Activated naive CD4-positive, alpha-beta T cell treated with anti-CD3 and anti-CD28 coated beads, Interleukin-2, amount 10 ng/mL, durations not matched to agents 7 days and 5 days (primary cell): ENCODE results near the gene PRMT6.
"Not testable (repeated sequence)": the region's sequence is repeated elsewhere in the genome, so short reads cannot be mapped to it uniquely, and the experiment has no call there.

Experiments
- CTCF ChIA-PET: fragments of 350-600 bp; sonication (Branson Sonifier 250); formaldehyde crosslinking; loops from one replicate; lab custom pipeline; 2021; ENCODE audit warnings: antibody characterized with exemption; lab: Charles Lee
- DNase-seq: peaks from one replicate; pipeline ENCODE4 v3.0.0-alpha.2; 2020
- H3K27ac Mint-ChIP-seq: one replicate; pipeline ENCODE4 v1.8.0; 2021; ENCODE audit warnings: mild to moderate bottlenecking, moderate library complexity, mixed read lengths
- H3K27me3 Mint-ChIP-seq: one replicate; pipeline ENCODE4 v1.8.0; 2021; ENCODE audit warnings: mild to moderate bottlenecking, mixed read lengths
- H3K36me3 Mint-ChIP-seq: one replicate; pipeline ENCODE4 v1.8.0; 2021; ENCODE audit warnings: mixed read lengths
- H3K4me1 Mint-ChIP-seq: one replicate; pipeline ENCODE4 v1.8.0; 2021; ENCODE audit warnings: mixed read lengths
- H3K4me3 Mint-ChIP-seq: one replicate; pipeline ENCODE4 v1.8.0; 2021; ENCODE audit warnings: mild to moderate bottlenecking, moderate library complexity, mixed read lengths
- H3K9me3 Mint-ChIP-seq: one replicate; pipeline ENCODE4 v1.8.0; 2021; ENCODE audit warnings: mixed read lengths

PRMT6 gene

GRCh38 chr1:107056426-107057196 is at the start of gene PRMT6:
TSS of gene PRMT6 (plus strand) at chr1:107056674. CDS start at chr1:107056716, 42 bp downstream.
- Mint-ChIP-seq H3K27me3 (no peaks in the 10 kb centered on the region), H3K9me3 (no peaks in the 10 kb centered on the region), H3K4me1 (peaks cover 30% of the 10 kb centered on the region), H3K36me3 (peaks cover 22% of the 10 kb centered on the region), H3K27ac (peak within 1 kb of the TSS; percentile 91), H3K4me3 (peak within 1 kb of the TSS; percentile 90)
- peak; percentile 88 for DNase-seq
- CTCF ChIA-PET: no interaction called here

- Mint-ChIP-seq H3K36me3 (no peaks in the 10 kb centered on the region), H3K4me3 (no peak overlapping the region), H3K4me1 (no peaks in the 10 kb centered on the region), H3K27ac (no peak overlapping the region), H3K27me3 (no peaks in the 10 kb centered on the region), H3K9me3 (no peaks in the 10 kb centered on the region)
- no peak for DNase-seq
- CTCF ChIA-PET: no interaction called here
Observed at GRCh38 chr1:107009281-107009680, 47.2 kb upstream of the PRMT6 start.

- Mint-ChIP-seq H3K36me3 (no peaks in the 10 kb centered on the region), H3K27me3 (no peaks in the 10 kb centered on the region), H3K27ac (no peak overlapping the region), H3K9me3 (no peaks in the 10 kb centered on the region), H3K4me1 (no peaks in the 10 kb centered on the region), H3K4me3 (no peak overlapping the region)
- DNase-seq: no peak
- CTCF ChIA-PET: no interaction called here
Observed at GRCh38 chr1:107010582-107010981, 45.9 kb upstream of the PRMT6 start.

GRCh38 chr1:107016376-107016978 is 40.0 kb upstream of the PRMT6 start:
- Mint-ChIP-seq H3K36me3 (no peaks in the 10 kb centered on the region), H3K4me1 (no peaks in the 10 kb centered on the region), H3K9me3 (no peaks in the 10 kb centered on the region), H3K4me3 (no peak overlapping the region), H3K27me3 (no peaks in the 10 kb centered on the region), H3K27ac (no peak overlapping the region)
- no peak for DNase-seq
- CTCF ChIA-PET: no interaction called here

GRCh38 chr1:107018445-107018844 is 38.0 kb upstream of the PRMT6 start:
- no peaks in the 10 kb centered on the region for H3K9me3 Mint-ChIP-seq
- no peak overlapping the region for H3K4me3 Mint-ChIP-seq
- no peaks in the 10 kb centered on the region for H3K27me3 Mint-ChIP-seq
- no peaks in the 10 kb centered on the region for H3K4me1 Mint-ChIP-seq
- CTCF ChIA-PET: no interaction called here
- no peak for DNase-seq
- H3K36me3 Mint-ChIP-seq: no peaks in the 10 kb centered on the region
- H3K27ac Mint-ChIP-seq: no peak overlapping the region

- no peak for DNase-seq
- Mint-ChIP-seq H3K9me3 (no peaks in the 10 kb centered on the region), H3K27me3 (no peaks in the 10 kb centered on the region), H3K36me3 (no peaks in the 10 kb centered on the region), H3K4me1 (no peaks in the 10 kb centered on the region), H3K4me3 (no peak overlapping the region), H3K27ac (no peak overlapping the region)
- CTCF ChIA-PET: no interaction called here
Observed at GRCh38 chr1:107019166-107019565, 37.3 kb upstream of the PRMT6 start.

GRCh38 chr1:107038874-107039273 is 17.6 kb upstream of the PRMT6 start:
- CTCF ChIA-PET, H3K27ac Mint-ChIP-seq, H3K36me3 Mint-ChIP-seq, DNase-seq, H3K4me1 Mint-ChIP-seq, H3K9me3 Mint-ChIP-seq, H3K27me3 Mint-ChIP-seq, H3K4me3 Mint-ChIP-seq: not testable (repeated sequence)

GRCh38 chr1:107044310-107045220 is 11.9 kb upstream of the PRMT6 start:
- H3K36me3 Mint-ChIP-seq, CTCF ChIA-PET, H3K27ac Mint-ChIP-seq, H3K9me3 Mint-ChIP-seq, H3K27me3 Mint-ChIP-seq, H3K4me1 Mint-ChIP-seq, H3K4me3 Mint-ChIP-seq, DNase-seq: not testable (repeated sequence)

GRCh38 chr1:107047602-107048001 is 8.9 kb upstream of the PRMT6 start:
- Mint-ChIP-seq H3K27ac (no peak overlapping the region), H3K9me3 (no peaks in the 10 kb centered on the region), H3K36me3 (no peaks in the 10 kb centered on the region), H3K27me3 (peaks cover 3% of the 10 kb centered on the region), H3K4me1 (no peaks in the 10 kb centered on the region), H3K4me3 (no peak overlapping the region)
- DNase-seq: no peak
- CTCF ChIA-PET: interaction anchor here (0.8 to 1.1 kb wide), 2 partner anchors 10 to 97 kb away, joined by 3 to 4 read pairs; no protein-coding TSS in a partner anchor

- H3K4me1 Mint-ChIP-seq: no peaks in the 10 kb centered on the region
- no peak for DNase-seq
- peaks cover 3% of the 10 kb centered on the region for H3K27me3 Mint-ChIP-seq
- no peaks in the 10 kb centered on the region for H3K36me3 Mint-ChIP-seq
- no peaks in the 10 kb centered on the region for H3K9me3 Mint-ChIP-seq
- H3K4me3 Mint-ChIP-seq: no peak overlapping the region
- H3K27ac Mint-ChIP-seq: no peak overlapping the region
- CTCF ChIA-PET: interaction anchor here (1.1 kb wide), 1 partner anchor 9 kb away, joined by 3 read pairs; no protein-coding TSS in a partner anchor
Observed at GRCh38 chr1:107048241-107048640, 8.2 kb upstream of the PRMT6 start.

- no peaks in the 10 kb centered on the region for H3K36me3 Mint-ChIP-seq
- H3K27me3 Mint-ChIP-seq: peaks cover 3% of the 10 kb centered on the region
- no peak overlapping the region for H3K27ac Mint-ChIP-seq
- H3K9me3 Mint-ChIP-seq: no peaks in the 10 kb centered on the region
- H3K4me1 Mint-ChIP-seq: peaks cover 8% of the 10 kb centered on the region
- no peak overlapping the region for H3K4me3 Mint-ChIP-seq
- CTCF ChIA-PET: no interaction called here
- no peak for DNase-seq
Observed at GRCh38 chr1:107051266-107051665, 5.2 kb upstream of the PRMT6 start.

GRCh38 chr1:107055919-107056425 is 502 bp upstream of the PRMT6 start:
- Mint-ChIP-seq H3K4me3 (peak overlapping the region; percentile 90), H3K27ac (peak overlapping the region; percentile 91), H3K36me3 (peaks cover 17% of the 10 kb centered on the region), H3K4me1 (peaks cover 30% of the 10 kb centered on the region)
- CTCF ChIA-PET, H3K9me3 Mint-ChIP-seq, H3K27me3 Mint-ChIP-seq, DNase-seq: not testable (repeated sequence)

- CTCF ChIA-PET: interaction anchor here (0.9 kb wide), 1 partner anchor 9 kb away, joined by 3 read pairs; no protein-coding TSS in a partner anchor
- Mint-ChIP-seq H3K4me1 (peaks cover 30% of the 10 kb centered on the region), H3K36me3 (peaks cover 25% of the 10 kb centered on the region), H3K9me3 (no peaks in the 10 kb centered on the region), H3K4me3 (peak overlapping the region; percentile 90), H3K27me3 (no peaks in the 10 kb centered on the region), H3K27ac (peak overlapping the region; percentile 91)
- peak; percentile 56 for DNase-seq
Observed at GRCh38 chr1:107057197-107058133, 991 bp downstream of the PRMT6 start.
